ENCODE data around the gene ACOX1. TPM values are rescaled to one million over a fixed set of nuclear protein-coding genes. Genes with fewer than 3 reads are reported as not detected.

The ACOX1 gene
- total RNA-seq, 1 donor from 2014 or later, result 32.4 TPM

DNA sequence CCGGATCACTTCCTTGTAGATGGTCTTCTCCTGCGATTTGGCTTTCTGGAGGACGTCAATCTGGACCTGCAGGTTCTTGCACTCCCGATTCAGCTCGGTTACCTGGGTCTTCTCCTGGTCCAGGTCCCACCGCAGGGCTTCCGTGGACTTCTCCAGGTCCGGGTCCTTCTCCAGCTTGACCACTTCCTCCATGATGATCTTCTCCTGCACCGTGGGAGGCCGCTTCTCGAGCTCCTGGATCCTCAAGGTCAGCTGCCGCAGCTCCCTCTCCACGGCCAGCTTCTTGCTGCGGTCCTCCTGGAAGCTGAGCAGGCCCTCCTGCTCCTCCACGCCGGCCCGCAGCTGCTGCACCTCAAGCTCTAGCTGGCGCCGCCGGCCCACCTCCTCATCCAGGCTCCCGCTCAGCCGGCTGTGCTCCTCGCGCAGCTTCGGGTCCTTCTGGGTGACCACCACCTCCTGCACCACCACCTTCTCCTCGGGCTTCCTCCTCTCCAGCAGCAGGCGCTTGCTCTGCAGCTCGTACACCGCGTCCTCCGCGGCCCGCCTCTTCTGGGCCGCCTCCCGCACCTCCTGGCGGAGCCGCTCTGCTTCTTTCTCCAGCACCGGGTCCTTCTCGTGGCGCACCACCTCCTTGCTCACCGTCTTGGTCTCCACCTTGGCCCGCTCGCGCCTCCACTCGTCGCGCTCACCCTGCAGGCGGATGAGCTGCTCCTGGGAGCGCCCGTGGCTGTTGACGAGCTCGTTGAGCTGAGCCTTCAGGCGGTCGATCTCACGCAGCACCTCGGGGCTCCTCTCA is 29.9 kb upstream of the ACOX1 start:
- H3K9me3 ChIP-seq (ENCODE audit: control insufficient read depth in 3 of 3, low read length in 3 of 3), result no peaks in the 10 kb centered on the region
- H3K4me1 ChIP-seq (ENCODE audit: control insufficient read depth in 3 of 3, insufficient read depth in 3 of 3, low read length in 3 of 3), result peaks cover 0 to 13% (median 3%) of the 10 kb centered on the region in 3 donors
- H3K27me3 ChIP-seq (ENCODE audit: control insufficient read depth in 3 of 3, insufficient read depth in 3 of 3, low read length in 3 of 3), result no peaks in the 10 kb centered on the region
- no peaks in the 10 kb centered on the region for H3K36me3 ChIP-seq (ENCODE audit: control insufficient read depth in 3 of 3, insufficient read depth in 3 of 3, low read length in 3 of 3)
- H3K9ac ChIP-seq (ENCODE audit: low read depth in 1 of 3, low read length in 3 of 3), result no peak overlapping the region
- no peak overlapping the region for H3K4me3 ChIP-seq (ENCODE audit: low read length in 3 of 3)
- no peak overlapping the region for H3K27ac ChIP-seq (ENCODE audit: low read depth, low read length)

DNA sequence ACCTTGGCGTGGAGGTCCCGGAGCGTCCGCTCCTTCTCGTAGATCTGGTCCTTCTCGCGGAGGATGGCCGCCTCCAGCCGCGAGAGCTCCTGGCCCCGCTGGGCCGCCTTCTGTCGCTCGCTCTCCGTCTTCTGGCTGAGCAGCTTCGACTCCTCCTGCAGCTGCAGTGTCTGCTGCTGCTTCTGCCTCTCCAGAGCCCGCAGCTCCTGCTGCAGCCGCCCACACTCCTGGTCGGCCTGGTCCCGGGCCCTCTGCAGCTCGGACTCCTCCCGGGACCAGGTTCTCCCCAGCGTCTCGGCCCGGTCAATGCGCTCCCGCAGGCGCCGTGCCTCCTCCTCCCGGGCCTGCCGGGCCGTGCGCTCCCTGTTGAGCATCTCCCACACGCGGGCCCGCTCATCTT is 29.2 kb upstream of the ACOX1 start:
- Histone ChIP-seq H3K36me3 (ENCODE audit: control insufficient read depth in 3 of 3, insufficient read depth in 3 of 3, low read length in 3 of 3) (peaks cover 0 to 3% (median 0%) of the 10 kb centered on the region in 3 donors), H3K9ac (ENCODE audit: low read depth in 1 of 3, low read length in 3 of 3) (no peak overlapping the region), H3K27ac (ENCODE audit: low read depth, low read length) (no peak overlapping the region), H3K27me3 (ENCODE audit: control insufficient read depth in 3 of 3, insufficient read depth in 3 of 3, low read length in 3 of 3) (no peaks in the 10 kb centered on the region), H3K9me3 (ENCODE audit: control insufficient read depth in 3 of 3, low read length in 3 of 3) (no peaks in the 10 kb centered on the region), H3K4me3 (ENCODE audit: low read length in 3 of 3) (no peak overlapping the region), H3K4me1 (ENCODE audit: control insufficient read depth in 3 of 3, insufficient read depth in 3 of 3, low read length in 3 of 3) (peaks cover 0 to 13% (median 3%) of the 10 kb centered on the region in 3 donors)

DNA sequence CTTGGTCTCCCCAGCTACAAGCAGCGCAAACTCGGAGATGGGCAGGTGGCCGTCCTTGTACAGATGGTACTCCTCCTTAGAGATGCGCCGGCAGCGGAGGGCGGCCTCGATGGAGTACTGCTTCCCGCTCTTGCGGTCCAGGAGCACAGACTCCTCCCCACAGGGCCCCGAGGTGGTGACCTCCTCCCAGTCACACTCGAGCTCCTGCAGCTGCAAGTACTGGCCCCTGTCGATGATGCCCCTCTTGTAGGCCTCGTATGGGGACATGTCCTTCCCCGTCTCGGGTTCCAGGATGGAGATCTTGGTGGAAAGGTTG is 28.8 kb upstream of the ACOX1 start:
- H3K4me3 ChIP-seq (ENCODE audit: low read length in 3 of 3), result no peak overlapping the region
- peaks cover 0 to 3% (median 0%) of the 10 kb centered on the region in 3 donors for H3K36me3 ChIP-seq (ENCODE audit: control insufficient read depth in 3 of 3, insufficient read depth in 3 of 3, low read length in 3 of 3)
- no peak overlapping the region for H3K9ac ChIP-seq (ENCODE audit: low read depth in 1 of 3, low read length in 3 of 3)
- H3K27ac ChIP-seq (ENCODE audit: low read depth, low read length), result no peak overlapping the region
- H3K9me3 ChIP-seq (ENCODE audit: control insufficient read depth in 3 of 3, low read length in 3 of 3), result no peaks in the 10 kb centered on the region
- no peaks in the 10 kb centered on the region for H3K27me3 ChIP-seq (ENCODE audit: control insufficient read depth in 3 of 3, insufficient read depth in 3 of 3, low read length in 3 of 3)
- H3K4me1 ChIP-seq (ENCODE audit: control insufficient read depth in 3 of 3, insufficient read depth in 3 of 3, low read length in 3 of 3), result peaks cover 0 to 13% (median 3%) of the 10 kb centered on the region in 3 donors

DNA sequence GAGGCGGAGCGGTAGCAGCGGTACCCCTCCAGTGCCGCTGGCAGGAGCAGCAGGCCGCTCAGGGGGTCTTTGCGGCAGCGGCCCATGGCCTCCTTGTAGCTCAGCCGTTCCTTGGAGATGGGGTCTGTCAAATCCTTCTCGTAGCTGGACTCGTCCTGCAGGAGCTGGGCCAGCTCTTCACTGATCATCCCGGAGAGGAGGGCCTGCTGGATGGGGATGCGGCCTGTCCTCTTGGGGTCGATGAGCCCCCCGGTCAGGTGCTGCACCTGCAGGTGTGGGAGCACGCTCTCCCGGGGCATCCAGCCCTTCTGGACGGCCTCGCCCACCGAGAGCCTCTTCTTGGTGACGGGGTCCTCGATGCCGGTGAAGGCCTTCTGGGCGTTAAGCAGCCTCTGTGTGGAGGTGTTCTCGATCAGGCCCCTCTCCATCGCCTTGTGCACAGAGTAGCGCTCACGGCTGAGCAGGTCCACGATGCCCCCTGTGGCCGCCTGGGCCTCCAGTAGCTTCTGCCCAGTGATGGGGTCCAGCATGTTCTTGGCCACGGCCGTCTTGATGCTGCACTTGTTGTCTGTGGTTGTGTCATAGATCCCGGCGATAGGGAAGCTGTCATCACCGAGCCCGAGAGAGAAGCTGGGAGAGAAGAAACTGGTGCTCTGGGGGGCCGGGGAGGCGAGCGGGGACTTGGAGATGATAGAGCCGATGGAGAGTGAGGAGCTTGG is 28.3 kb upstream of the ACOX1 start:
- Histone ChIP-seq H3K4me3 (ENCODE audit: low read length in 3 of 3) (no peak overlapping the region), H3K36me3 (ENCODE audit: control insufficient read depth in 3 of 3, insufficient read depth in 3 of 3, low read length in 3 of 3) (peaks cover 0 to 3% (median 0%) of the 10 kb centered on the region in 3 donors), H3K9ac (ENCODE audit: low read depth in 1 of 3, low read length in 3 of 3) (no peak overlapping the region), H3K27me3 (ENCODE audit: control insufficient read depth in 3 of 3, insufficient read depth in 3 of 3, low read length in 3 of 3) (no peaks in the 10 kb centered on the region), H3K4me1 (ENCODE audit: control insufficient read depth in 3 of 3, insufficient read depth in 3 of 3, low read length in 3 of 3) (peaks cover 0 to 13% (median 3%) of the 10 kb centered on the region in 3 donors), H3K9me3 (ENCODE audit: control insufficient read depth in 3 of 3, low read length in 3 of 3) (no peaks in the 10 kb centered on the region), H3K27ac (ENCODE audit: low read depth, low read length) (no peak overlapping the region)

DNA sequence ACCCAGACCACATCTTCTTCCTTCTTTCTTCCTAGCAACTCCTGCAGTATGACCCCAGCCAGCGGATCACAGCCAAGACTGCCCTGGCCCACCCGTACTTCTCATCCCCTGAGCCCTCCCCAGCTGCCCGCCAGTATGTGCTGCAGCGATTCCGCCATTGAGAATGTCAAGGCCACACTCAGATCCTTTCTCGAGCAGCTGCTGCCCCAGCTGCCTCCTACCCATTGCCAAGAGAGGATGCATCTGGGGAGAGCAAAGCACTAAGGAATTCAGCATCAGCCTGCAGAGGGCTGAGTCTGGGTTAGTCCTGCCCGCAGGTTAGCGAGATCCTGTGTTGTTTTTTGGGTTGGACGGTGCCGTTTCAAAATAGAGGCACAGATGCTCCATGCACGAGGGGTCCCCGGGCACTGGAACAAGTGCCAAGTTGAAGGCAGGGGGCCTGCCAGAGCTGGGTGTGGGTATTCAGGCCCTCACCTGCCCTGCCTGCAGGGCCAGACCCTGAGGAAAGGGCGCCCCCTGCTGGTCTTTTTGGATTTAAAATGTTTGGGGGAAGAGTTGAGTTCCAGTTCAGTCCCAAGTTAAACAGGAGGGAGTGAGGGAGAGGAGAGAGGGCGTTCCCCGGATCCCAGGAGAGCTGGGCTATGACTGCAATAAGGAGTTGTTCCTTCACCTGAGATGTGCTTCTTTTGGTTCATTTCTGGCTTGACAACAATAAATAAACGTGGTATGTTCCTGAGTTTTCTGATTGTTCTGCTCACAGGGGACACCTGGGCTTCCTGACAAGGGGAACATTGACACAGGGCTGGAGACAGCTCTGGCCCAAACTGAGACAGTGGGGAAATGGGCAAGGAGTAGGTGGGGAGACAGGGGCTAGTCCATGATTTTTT is 26.5 kb upstream of the ACOX1 start:
- no peak overlapping the region for H3K4me3 ChIP-seq (ENCODE audit: low read length in 3 of 3)
- H3K27me3 ChIP-seq (ENCODE audit: control insufficient read depth in 3 of 3, insufficient read depth in 3 of 3, low read length in 3 of 3), result no peaks in the 10 kb centered on the region
- H3K4me1 ChIP-seq (ENCODE audit: control insufficient read depth in 3 of 3, insufficient read depth in 3 of 3, low read length in 3 of 3), result peaks cover 0 to 13% (median 3%) of the 10 kb centered on the region in 3 donors
- no peaks in the 10 kb centered on the region for H3K9me3 ChIP-seq (ENCODE audit: control insufficient read depth in 3 of 3, low read length in 3 of 3)
- H3K36me3 ChIP-seq (ENCODE audit: control insufficient read depth in 3 of 3, insufficient read depth in 3 of 3, low read length in 3 of 3), result peaks cover 0 to 10% (median 0%) of the 10 kb centered on the region in 3 donors
- no peak overlapping the region for H3K27ac ChIP-seq (ENCODE audit: low read depth, low read length)
- peak overlapping the region in 1 of 3 donors; percentile 19 for H3K9ac ChIP-seq (ENCODE audit: low read depth in 1 of 3, low read length in 3 of 3)

DNA sequence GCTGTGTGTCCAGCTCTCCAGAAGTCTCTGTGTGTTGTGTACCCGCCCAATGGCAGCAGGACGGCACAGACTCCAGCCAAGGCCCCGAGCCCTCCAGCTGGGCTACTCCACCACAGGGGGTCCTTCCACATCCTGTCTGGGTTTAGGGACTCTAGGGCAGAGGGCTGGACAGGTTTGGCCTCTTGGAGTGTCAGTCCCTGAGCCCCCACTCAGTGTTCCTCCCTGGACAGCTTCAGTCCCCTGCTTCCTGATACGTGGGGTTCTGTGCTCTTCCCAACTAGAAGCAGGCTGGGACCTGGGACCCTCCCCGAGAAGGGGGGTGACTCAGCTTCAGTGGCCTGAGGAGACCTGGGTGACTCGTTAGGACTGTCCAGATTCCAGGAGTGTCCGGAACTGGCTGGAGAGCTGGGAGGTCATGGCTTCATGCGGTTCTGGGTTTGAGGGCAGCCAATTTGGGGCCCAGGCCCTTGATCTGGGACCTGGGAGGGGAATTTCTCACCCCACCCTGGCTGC is 25.8 kb upstream of the ACOX1 start:
- H3K4me1 ChIP-seq (ENCODE audit: control insufficient read depth in 3 of 3, insufficient read depth in 3 of 3, low read length in 3 of 3), result peaks cover 0 to 13% (median 3%) of the 10 kb centered on the region in 3 donors
- H3K9me3 ChIP-seq (ENCODE audit: control insufficient read depth in 3 of 3, low read length in 3 of 3), result no peaks in the 10 kb centered on the region
- H3K36me3 ChIP-seq (ENCODE audit: control insufficient read depth in 3 of 3, insufficient read depth in 3 of 3, low read length in 3 of 3), result peaks cover 0 to 10% (median 0%) of the 10 kb centered on the region in 3 donors
- H3K4me3 ChIP-seq (ENCODE audit: low read length in 3 of 3), result no peak overlapping the region
- H3K9ac ChIP-seq (ENCODE audit: low read depth in 1 of 3, low read length in 3 of 3), result peak overlapping the region in 1 of 3 donors; percentile 19
- no peaks in the 10 kb centered on the region for H3K27me3 ChIP-seq (ENCODE audit: control insufficient read depth in 3 of 3, insufficient read depth in 3 of 3, low read length in 3 of 3)
- no peak overlapping the region for H3K27ac ChIP-seq (ENCODE audit: low read depth, low read length)

DNA sequence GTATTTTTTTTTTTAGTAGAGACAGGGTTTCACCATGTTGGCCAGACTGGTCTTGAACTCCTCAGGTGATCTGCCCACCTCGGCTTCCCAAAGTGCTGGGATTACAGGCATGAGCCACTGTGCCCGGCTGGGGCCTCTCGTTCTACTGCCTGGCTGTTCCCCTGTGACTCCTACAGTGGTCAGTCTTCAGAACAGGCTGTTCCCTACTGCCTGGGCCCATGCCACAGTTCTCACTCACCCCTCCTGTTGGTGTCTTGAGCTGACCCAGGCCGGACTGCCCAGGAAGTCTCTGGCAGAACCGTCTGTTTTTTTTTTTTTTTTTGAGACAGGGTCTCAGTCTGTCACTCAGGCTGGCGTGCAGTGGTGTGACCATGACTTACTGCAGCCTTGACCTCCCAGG is 24.9 kb upstream of the ACOX1 start:
- Histone ChIP-seq H3K36me3 (ENCODE audit: control insufficient read depth in 3 of 3, insufficient read depth in 3 of 3, low read length in 3 of 3) (peaks cover 0 to 10% (median 0%) of the 10 kb centered on the region in 3 donors), H3K9ac (ENCODE audit: low read depth in 1 of 3, low read length in 3 of 3) (no peak overlapping the region), H3K27me3 (ENCODE audit: control insufficient read depth in 3 of 3, insufficient read depth in 3 of 3, low read length in 3 of 3) (no peaks in the 10 kb centered on the region), H3K4me1 (ENCODE audit: control insufficient read depth in 3 of 3, insufficient read depth in 3 of 3, low read length in 3 of 3) (peaks cover 0 to 13% (median 3%) of the 10 kb centered on the region in 3 donors), H3K27ac (ENCODE audit: low read depth, low read length) (no peak overlapping the region), H3K9me3 (ENCODE audit: control insufficient read depth in 3 of 3, low read length in 3 of 3) (no peaks in the 10 kb centered on the region), H3K4me3 (ENCODE audit: low read length in 3 of 3) (no peak overlapping the region)

DNA sequence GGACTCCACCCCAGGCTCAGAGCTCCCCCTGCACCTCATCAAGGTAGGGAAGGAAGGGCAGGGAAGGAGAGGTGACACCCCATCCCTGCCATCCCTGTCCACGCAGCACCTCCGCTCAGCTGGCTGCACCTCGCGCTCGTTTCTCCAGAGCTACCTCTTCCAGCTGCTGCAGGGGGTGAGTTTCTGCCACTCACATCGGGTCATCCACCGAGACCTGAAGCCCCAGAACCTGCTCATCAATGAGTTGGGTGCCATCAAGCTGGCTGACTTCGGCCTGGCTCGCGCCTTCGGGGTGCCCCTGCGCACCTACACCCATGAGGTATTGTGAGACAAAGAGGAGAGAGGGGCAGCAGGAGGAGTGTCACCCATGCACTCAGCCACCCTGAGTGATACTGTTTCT is 23.1 kb upstream of the ACOX1 start:
- Histone ChIP-seq H3K4me3 (ENCODE audit: low read length in 3 of 3) (no peak overlapping the region), H3K27me3 (ENCODE audit: control insufficient read depth in 3 of 3, insufficient read depth in 3 of 3, low read length in 3 of 3) (no peaks in the 10 kb centered on the region), H3K27ac (ENCODE audit: low read depth, low read length) (no peak overlapping the region), H3K4me1 (ENCODE audit: control insufficient read depth in 3 of 3, insufficient read depth in 3 of 3, low read length in 3 of 3) (peaks cover 0 to 13% (median 3%) of the 10 kb centered on the region in 3 donors), H3K36me3 (ENCODE audit: control insufficient read depth in 3 of 3, insufficient read depth in 3 of 3, low read length in 3 of 3) (peaks cover 0 to 10% (median 0%) of the 10 kb centered on the region in 3 donors), H3K9ac (ENCODE audit: low read depth in 1 of 3, low read length in 3 of 3) (no peak overlapping the region), H3K9me3 (ENCODE audit: control insufficient read depth in 3 of 3, low read length in 3 of 3) (no peaks in the 10 kb centered on the region)

DNA sequence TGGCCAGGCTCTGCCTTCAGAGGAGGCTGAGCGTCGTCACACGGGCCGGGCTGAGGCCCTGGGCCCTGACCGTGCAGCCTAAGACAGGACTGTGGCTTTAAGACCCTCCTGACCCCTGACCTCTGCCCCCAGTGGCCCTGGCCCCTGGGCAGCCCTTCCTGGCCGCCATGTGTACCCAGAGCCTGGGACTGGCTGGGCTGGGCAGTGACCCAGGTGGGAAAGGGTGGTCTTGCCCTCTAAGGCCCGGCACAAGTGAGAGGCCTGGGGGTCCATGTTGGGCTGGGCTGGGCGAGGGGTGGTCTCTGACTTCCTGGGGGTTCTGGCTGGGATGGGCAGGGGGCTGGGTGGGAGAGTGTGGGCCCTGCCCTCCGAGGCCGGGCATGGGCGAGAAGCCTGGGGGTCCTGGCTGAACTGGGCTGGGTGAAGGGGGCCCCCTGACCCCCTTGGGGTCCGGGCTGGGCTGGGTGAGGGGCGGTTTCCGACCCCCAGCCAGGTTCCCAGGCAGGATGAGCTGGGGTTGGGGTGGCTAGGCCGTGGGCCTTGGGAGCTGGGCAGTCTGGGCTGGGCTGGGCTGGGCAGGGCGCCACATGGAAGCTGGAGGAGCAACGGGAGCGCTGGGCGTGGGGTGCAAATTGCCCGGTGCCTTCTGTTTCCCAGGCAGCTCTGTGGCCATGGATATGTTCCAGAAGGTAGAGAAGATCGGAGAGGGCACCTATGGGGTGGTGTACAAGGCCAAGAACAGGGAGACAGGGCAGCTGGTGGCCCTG is 22.0 kb upstream of the ACOX1 start, which contains the start of gene CDK3:
CDK3 (plus strand) TSS at position 101 of the 767 bp plus-strand sequence; CDS start at position 672, 571 bp downstream.
- Histone ChIP-seq H3K27ac (ENCODE audit: low read depth, low read length) (no peak within 1 kb of the TSS), H3K4me3 (ENCODE audit: low read length in 3 of 3) (no peak within 1 kb of the TSS), H3K36me3 (ENCODE audit: control insufficient read depth in 3 of 3, insufficient read depth in 3 of 3, low read length in 3 of 3) (peaks cover 0 to 10% (median 0%) of the 10 kb centered on the region in 3 donors)

More for the DNA sequence above, 22.0 kb upstream of the ACOX1 start, which contains the start of gene CDK3:
- Histone ChIP-seq H3K27me3 (ENCODE audit: control insufficient read depth in 3 of 3, insufficient read depth in 3 of 3, low read length in 3 of 3) (no peaks in the 10 kb centered on the region), H3K4me1 (ENCODE audit: control insufficient read depth in 3 of 3, insufficient read depth in 3 of 3, low read length in 3 of 3) (peaks cover 0 to 16% (median 3%) of the 10 kb centered on the region in 3 donors), H3K9me3 (ENCODE audit: control insufficient read depth in 3 of 3, low read length in 3 of 3) (no peaks in the 10 kb centered on the region), H3K9ac (ENCODE audit: low read depth in 1 of 3, low read length in 3 of 3) (peak within 1 kb of the TSS in 1 of 3 donors; percentile 8)

All from skeletal muscle tissue (tissue), 4 donors.